GM19238 (cell line): ENCODE results near the gene GALNTL6.
"Not testable (repeated sequence)": the region's sequence is repeated elsewhere in the genome, so short reads cannot be mapped to it uniquely, and the experiment has no call there.

ENCODE experiments used
- DNase-seq: peaks from one replicate; pipeline ENCODE4 v3.0.0; 2011; ENCODE audit warnings: low spot score; ENCODE audit not compliant: insufficient read length

GALNTL6 gene

GRCh38 chr4:172794307-172794703, 981.1 kb downstream of the GALNTL6 start:
- no peak for DNase-seq

- not testable (repeated sequence) for DNase-seq
Measured at GRCh38 chr4:172797281-172797680, 984.1 kb downstream of the GALNTL6 start.

- DNase-seq = no peak
Measured at GRCh38 chr4:172802032-172802431, 988.8 kb downstream of the GALNTL6 start.

GRCh38 chr4:172806841-172807240, 993.6 kb downstream of the GALNTL6 start:
- DNase-seq = no peak

- no peak for DNase-seq
Measured at GRCh38 chr4:172808196-172808595, 995.0 kb downstream of the GALNTL6 start.

- DNase-seq = no peak
Measured at GRCh38 chr4:172809319-172809718, 996.1 kb downstream of the GALNTL6 start.

GRCh38 chr4:172813359-172813923, 1000.2 kb downstream of the GALNTL6 start:
- DNase-seq = no peak

- no peak for DNase-seq
Measured at GRCh38 chr4:172815499-172816164, 1002.4 kb downstream of the GALNTL6 start.

GRCh38 chr4:172818901-172819300, 1005.7 kb downstream of the GALNTL6 start:
- DNase-seq = no peak

- no peak for DNase-seq
Measured at GRCh38 chr4:172819353-172819752, 1006.1 kb downstream of the GALNTL6 start.

GRCh38 chr4:172822331-172822730, 1009.1 kb downstream of the GALNTL6 start:
- no peak for DNase-seq

- DNase-seq = no peak
Measured at GRCh38 chr4:172826346-172826745, 1013.1 kb downstream of the GALNTL6 start.

GRCh38 chr4:172826861-172827260, 1013.7 kb downstream of the GALNTL6 start:
- DNase-seq = no peak

- no peak for DNase-seq
Measured at GRCh38 chr4:172830295-172830764, 1017.1 kb downstream of the GALNTL6 start.

- no peak for DNase-seq
Measured at GRCh38 chr4:172836661-172837060, 1023.5 kb downstream of the GALNTL6 start.

GRCh38 chr4:172838111-172838510, 1024.9 kb downstream of the GALNTL6 start:
- no peak for DNase-seq

GRCh38 chr4:172838943-172839342, 1025.7 kb downstream of the GALNTL6 start:
- DNase-seq = no peak

GRCh38 chr4:172842779-172843178, 1029.6 kb downstream of the GALNTL6 start:
- no peak for DNase-seq

- no peak for DNase-seq
Measured at GRCh38 chr4:172843192-172843591, 1030.0 kb downstream of the GALNTL6 start.

GRCh38 chr4:172844556-172844955, 1031.4 kb downstream of the GALNTL6 start:
- no peak for DNase-seq

- no peak for DNase-seq
Measured at GRCh38 chr4:172845281-172845680, 1032.1 kb downstream of the GALNTL6 start.

- no peak for DNase-seq
Measured at GRCh38 chr4:172850838-172851237, 1037.6 kb downstream of the GALNTL6 start.

- no peak for DNase-seq
Measured at GRCh38 chr4:172851534-172851933, 1038.3 kb downstream of the GALNTL6 start.
